GM18867 (cell line): ENCODE measurements around the gene IRAK1BP1.
A peak's percentile ranks its signal among the peaks of the same experiment; 100 is the strongest.
"Not testable (repeated sequence)": the region's sequence is repeated elsewhere in the genome, so short reads cannot be mapped to it uniquely, and the experiment has no call there.

ENCODE experiments used
- ATAC-seq: cut with Tn5 transposase; IDR thresholded peaks from one replicate; pipeline ENCODE4 v1.9.1; 2021; ENCODE audit warnings: mild to moderate bottlenecking, moderate library complexity; ENCODE audit not compliant: unreplicated experiment

Gene IRAK1BP1, protein sequence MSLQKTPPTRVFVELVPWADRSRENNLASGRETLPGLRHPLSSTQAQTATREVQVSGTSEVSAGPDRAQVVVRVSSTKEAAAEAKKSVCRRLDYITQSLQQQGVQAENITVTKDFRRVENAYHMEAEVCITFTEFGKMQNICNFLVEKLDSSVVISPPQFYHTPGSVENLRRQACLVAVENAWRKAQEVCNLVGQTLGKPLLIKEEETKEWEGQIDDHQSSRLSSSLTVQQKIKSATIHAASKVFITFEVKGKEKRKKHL

DNA sequence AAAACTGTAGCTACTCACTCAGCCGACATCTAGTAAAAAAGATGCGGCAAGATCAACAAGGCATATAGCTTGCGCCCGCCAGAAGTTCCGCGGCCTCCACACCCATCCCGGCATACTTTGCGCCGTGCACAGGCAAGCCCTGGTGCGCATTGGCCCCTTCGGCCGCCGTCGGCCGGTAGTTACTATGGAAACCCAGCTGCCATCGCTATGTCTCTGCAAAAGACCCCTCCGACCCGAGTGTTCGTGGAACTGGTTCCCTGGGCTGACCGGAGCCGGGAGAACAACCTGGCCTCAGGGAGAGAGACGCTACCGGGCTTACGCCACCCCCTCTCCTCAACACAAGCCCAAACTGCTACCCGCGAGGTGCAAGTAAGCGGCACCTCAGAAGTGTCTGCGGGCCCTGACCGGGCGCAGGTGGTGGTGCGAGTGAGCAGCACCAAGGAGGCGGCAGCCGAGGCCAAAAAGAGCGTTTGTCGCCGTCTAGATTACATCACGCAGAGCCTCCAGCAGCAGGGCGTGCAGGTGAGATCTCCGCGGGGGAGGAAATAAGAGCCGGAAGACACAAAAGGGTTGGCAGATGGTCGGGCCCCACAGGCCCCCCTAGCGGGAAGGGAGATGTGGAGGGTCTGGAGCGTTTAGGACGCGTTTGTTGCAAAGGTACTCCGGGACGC is at the start of gene IRAK1BP1:
TSS of gene IRAK1BP1 (plus strand) at position 182 of the 671 bp plus-strand sequence. CDS start at position 208, 26 bp downstream.
- ATAC-seq = peak; percentile 97

DNA sequence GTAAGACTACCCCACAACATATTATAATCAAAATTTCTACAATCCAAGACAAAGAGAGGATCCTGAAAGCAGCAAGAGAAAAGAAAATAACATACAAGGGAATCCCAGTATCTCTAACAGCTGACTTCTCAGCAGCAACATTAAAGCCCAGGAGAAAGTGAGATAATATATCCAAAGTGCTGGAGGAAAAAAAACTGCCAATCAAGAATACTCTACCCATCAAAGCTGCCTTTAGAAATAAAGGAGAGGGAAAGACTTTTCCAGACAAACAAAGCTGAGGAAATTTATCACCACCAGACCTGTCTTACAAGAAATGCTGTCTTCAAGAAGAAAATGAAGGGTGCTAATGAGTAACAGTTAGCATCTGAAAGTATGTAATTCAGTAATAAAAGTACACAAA is 43.3 kb upstream of the IRAK1BP1 start:
- ATAC-seq = no peak

DNA sequence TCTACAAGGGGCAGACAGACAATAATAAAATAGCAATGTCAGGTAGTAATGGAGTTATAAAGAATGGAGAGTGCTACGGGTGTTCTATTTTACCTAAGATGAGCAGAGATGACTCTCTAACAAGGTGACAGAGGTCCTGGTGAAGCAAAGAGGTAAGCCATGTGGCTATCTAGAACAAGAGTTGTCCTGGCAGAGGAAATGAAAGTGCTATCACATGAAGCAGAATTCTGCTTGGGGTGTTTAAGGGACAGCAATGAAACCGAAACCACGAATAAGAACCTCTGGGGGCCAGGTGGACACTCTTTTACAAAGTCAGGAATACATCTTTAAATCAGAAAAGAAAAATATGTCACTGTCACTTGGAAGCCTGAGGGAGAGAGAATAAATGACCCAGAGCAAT is 37.9 kb upstream of the IRAK1BP1 start:
- peak; percentile 73 for ATAC-seq

DNA sequence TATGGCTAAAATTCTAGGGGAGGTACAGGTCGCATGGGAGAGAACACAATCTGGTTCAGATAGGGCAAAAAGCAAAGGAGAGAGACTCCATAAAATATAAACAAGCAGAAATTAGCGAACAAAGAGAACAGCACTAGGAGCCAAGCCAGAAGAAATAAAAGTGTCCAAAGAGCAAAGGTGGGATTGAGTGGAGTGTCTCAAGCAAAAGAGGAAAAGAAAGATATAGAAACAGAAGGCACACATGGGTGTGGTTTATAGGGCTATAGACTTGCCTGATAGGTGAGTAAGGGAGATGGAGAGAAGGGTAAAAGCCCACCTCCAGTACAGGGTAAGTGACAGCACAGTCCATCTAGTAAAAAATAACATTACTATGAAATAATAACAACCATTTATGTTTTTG is 36.5 kb upstream of the IRAK1BP1 start:
- ATAC-seq = no peak

DNA sequence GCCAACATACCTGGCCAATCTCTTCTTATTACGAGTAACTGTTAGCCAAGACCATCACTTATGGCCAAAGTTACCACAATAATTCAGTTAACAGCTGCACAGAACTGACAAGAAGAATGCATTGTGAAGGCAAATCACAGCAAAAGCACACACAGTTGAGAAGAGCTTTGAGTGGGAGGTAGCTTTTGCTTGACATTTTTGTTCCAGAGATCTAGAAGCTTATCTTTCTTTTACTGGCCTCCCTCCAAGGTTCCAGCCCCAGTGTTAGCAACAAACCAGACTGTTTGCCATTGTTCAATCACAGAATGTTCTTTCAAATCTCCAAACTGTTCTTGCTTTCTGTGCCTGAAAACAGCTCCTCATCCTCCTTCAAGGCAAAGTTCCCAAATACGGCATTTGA is 35.9 kb upstream of the IRAK1BP1 start:
- no peak for ATAC-seq

DNA sequence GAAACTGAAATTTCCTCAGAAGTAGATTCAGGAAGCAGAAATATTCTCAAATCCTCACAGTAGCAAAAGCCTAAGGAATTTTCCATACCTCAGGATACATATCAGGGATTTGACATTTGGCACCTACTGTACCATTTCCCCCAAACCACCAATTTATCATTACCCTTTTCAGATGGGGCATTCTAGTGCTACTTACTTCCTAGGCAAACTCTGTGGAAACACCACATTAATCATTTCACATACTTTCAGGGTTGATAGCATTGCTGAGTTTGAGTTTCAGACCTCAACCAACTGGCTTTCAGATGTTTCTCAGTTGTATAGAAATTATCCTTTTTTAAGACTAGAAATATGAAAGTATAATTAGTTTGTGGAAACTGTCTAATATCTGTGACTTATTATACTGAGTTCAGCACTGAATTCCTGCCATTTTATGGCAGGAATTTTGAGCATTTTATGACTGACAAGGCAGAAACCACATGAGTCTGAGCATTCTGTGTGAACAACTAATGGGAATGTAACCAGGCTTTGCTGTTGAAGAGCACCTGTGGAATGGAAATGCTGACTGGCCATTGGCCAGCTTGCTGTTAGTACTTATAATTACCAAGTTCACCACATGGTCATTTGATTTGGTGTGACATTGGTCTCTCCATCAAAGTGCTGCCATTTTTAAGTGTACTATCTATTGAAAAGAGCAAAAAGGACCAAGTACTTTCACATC is 35.1 kb upstream of the IRAK1BP1 start:
- peak; percentile 78 for ATAC-seq

DNA sequence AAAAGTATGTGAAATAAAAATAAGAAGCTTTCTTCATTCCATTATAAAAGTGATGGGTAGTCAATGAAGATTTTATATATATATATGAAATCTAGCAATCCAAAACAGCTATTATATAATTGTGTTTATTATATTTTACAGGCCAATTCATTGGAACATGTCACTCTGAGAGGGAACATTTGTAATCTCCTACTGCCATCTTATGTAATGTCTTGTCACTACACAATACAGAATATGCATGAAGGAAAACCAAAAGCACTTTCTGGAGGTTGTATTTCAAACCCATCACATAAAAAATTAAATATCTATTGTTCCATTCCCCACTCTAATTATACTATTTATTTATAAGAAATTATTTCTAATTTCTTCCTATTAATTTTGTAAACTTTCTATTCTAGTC is 31.5 kb upstream of the IRAK1BP1 start:
- ATAC-seq = no peak

DNA sequence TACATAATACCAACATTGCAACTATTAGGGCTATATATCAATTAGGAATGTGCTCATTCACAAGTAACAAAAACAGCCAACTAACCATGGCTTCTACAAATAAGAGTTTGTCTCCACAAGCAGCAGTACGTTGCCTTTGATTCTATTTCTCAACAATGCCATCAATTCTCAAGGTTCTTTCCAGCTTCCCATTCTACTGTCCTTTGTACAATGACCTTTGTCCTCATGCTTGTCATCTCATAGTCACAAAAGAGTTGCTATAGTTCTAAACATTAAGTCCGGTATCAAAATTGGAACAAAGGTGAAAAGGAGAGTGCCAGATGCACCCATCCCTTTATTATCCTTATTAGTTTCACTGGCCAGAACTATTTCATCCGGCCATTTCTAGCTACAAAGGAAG is 30.8 kb upstream of the IRAK1BP1 start:
- no peak for ATAC-seq

DNA sequence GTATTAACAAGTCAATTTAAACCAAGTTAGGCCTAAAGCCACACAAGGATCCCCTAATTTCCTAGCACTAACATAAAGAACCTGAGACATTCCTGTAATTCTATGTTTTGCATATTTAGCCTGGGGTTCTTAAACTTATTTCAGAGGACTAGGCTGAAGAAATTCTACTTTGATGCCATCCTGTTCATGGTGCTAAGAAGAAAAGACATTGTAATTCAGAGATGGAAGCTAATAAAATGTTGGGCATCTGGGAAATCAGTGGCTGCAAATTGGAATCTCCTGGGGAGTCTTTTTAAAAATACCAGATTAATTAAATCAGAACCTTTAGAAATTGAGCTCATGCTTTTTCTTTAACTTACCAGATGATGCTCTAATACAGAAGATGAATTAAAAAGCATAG is 26.2 kb upstream of the IRAK1BP1 start:
- ATAC-seq = no peak

DNA sequence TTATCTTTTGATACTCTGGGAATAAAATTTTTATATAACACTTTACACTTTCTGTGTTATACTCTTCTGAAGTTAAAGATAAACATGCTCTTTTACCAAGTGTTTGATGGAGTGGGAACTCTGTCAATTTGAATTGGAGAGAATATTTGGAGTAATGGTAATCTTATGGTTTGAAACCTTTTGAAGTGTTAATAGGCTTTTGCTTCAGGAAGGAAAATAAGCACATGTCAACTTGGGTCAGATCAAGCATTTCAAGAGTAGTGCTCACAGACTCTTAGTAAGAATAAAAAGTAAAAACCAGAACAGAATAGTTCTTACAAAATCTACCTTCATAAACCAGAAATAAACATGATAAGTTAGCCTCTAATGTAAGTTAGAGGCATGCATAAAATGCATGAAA is 24.4 kb upstream of the IRAK1BP1 start:
- ATAC-seq = no peak

DNA sequence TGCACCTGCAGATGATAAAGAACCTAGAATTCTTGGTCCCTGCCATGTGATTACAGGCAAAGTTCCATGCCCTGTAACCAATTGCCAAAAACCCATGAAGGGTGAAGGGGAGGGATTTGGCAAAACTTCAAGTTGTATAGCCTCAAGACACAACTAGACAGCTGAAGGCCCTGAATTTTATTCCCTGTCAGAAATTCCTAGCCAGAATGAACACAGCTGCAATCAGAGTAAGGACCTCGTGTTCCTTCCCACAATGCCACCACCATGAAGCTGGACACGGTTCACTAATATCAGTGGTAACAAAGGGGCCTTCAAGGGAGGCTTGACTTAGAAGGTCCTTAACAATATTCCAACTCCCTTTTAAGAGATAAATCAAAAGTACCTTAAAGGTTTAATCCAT is 22.5 kb upstream of the IRAK1BP1 start:
- no peak for ATAC-seq

DNA sequence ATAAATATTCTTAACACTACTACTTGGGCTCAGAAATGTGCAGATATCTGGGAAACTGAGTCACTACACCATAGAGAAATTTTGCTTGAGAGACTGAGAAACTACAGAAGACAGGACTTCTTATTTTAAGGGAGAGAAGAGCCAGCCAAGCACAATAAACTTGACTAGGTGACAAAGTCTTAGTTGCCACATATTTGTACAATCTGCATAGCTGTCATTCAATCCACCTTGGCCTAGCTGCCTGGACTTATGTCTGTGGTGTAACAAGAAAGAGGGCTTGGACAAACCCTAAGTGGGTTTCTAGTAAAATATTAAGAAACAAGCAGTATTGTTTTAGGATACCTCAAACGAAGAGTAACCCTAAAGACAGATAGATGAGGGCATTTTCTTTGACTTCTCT is 21.8 kb upstream of the IRAK1BP1 start:
- no peak for ATAC-seq

DNA sequence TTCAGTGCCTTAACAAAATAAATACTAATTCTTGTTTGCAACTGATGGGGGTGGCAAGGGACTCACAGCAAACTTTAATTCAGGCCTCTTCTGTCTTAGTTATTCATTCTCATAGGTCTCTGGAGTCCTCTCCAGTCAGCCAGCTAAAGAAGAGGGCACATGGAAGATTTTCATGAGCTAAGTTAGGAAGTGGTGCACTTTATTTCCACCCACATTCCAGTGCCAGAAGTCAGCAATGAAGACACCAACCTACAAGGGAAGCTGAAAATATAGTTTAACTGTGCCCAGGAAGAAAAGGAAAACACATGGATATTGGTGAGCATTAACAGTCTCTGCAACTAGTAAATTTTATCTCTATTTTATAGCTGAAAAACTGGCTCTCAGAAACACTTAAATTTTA is 16.7 kb upstream of the IRAK1BP1 start:
- ATAC-seq = no peak

DNA sequence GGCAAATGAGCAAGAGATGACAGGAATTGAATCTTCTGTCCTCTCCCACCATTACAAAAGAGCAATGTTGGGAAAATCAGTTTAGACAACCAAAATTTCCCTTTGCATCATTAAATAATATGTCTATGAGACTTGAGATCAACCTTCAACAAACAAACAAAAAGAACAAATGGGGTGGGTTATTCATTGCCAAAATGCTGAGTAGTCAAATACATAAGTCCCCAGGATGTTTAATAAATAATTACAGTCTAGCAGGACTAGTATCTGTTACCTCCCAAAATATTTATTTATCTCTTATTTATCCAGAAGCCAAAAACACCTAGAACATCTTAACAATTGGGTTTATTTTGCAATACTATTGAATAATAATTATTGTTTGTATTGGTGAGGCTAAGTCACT is 16.2 kb upstream of the IRAK1BP1 start:
- ATAC-seq = no peak

DNA sequence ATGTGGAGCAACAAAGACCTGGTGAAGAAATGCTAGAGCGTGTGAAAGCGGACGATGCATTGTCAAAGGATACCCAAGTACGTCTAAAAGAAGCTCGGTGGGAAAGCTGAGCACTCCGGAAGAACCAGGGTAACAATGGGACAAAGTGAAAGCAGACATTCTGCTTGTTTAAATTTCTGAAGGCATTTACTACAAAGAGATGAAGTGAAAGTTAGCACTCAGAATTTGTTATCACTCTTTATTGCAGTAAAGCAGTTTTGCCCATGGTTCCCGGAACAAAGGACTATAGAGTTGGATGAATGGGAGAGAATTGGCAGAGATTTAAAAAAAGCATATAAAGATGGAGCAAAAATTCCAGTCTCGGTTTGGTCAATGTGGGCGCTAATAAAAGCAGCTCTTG is 12.8 kb upstream of the IRAK1BP1 start:
- no peak for ATAC-seq

DNA sequence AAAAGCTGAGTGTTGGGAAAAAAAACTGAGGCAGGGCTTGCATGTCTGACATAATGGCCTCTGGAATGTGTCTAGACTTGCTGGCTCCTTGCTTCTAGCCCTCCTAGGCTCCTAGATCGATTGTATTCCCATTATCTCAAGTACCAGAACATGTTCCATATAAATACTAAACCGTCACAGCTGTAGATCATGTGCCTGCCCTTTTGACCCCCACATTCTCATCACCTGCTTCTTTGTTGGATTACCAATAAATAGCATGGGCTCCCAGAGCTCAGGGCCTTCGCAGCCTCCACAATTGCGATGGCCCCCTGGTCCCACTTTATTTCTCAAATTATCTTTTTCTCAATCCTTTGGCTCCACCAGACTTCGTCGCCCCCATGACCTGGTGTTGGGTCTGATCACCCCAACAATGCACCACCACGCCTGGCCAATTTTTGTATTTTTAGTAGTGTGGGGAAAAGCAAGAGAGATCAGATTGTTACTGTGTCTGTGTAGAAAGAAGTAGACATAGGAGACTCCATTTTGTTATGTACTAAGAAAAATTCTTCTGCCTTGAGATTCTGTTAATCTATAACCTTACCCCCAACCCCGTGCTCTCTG is 8.9 kb upstream of the IRAK1BP1 start:
- ATAC-seq = not testable (repeated sequence)

DNA sequence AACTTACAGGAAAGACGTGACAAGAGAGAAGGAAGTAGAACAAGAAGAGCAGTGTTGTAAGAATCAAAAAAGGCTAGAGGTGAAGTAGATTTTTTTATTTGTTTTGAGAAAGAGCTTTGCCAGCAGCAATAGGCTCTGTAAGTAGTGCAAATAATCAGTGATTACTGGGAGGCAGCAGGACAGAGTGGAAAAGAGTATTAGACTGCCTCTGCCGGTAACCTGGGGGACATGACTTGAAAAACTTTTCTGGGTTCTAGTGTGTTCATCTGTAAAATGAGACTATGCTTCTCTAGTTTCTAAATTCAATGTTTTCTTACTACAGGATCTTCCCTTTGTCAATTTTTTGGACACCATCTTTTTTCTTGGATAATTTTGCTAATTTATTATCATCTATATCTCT is 5.8 kb upstream of the IRAK1BP1 start:
- no peak for ATAC-seq

DNA sequence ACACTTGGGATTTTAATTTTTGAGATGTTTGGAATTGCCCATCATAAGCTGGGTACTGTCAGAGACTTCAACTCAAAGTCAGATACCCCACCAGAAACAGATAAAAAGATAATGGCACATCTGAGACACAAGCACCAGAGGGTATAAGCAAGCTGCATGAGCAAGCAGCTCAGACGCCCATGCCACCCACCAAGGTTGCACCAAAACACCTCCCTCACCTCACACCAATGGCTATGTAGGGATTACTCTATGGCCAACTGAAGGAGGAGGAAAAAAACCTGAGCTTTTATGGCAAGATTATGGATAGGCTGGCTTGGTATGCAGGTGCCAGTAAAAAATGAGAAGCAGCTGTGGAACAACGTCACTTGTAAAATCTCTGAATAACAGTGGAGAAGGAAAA is 3.8 kb upstream of the IRAK1BP1 start:
- no peak for ATAC-seq

DNA sequence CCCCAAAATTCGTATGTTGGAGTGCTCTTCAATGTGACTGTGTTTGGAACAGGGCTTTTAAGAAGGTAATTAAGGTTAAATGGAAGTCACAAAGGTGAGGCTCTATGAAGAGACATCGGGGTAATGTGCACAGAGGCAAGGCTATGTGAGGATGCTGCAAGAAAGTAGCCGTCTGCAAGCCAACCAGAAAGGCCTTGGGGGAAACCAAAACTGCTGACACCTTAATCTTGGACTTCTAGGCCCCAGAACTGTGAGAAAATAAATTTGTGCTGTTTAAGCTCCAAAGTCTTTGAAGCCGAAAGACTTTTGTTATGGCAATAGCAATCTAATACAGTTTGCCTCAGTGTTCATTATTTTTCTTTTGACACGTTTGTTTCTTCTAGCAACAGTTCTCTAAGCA is 2.4 kb upstream of the IRAK1BP1 start:
- no peak for ATAC-seq

DNA sequence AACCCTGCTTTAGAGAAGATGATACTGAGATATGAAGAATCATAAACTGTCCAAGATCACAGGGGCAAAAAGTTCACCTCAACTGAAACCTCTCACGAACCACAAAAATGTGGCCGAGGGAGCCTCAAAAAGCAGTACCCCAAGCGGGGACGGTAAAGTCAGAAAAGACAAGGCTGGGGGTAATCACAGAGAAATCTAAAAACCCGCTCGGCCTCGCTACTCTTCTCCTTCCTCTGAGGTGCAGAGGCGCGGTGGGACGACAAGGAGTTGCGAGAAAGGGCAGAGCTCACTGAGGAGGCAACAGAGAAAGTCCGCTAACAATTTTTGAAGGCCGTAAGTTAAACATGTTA is 356 bp upstream of the IRAK1BP1 start:
- peak; percentile 38 for ATAC-seq

DNA sequence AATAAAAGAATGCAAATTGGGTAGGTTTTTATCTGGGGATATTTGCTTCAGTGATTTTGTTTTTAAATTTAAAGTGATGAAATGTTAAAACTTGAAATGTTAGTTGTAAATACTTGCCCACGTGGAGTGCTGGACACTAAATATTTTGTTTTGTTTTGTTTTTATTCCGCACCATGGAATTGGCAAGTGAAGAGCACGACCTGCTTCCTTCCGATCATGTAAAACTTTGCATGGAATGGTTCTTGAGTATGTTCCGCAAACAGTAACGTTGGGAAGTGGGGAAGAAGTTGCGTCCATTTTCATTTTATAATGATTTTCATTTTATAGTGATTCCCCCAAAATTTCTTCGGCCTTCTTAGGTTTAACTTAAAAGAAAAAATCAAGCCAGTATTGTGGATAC is 765 bp downstream of the IRAK1BP1 start:
- no peak for ATAC-seq

DNA sequence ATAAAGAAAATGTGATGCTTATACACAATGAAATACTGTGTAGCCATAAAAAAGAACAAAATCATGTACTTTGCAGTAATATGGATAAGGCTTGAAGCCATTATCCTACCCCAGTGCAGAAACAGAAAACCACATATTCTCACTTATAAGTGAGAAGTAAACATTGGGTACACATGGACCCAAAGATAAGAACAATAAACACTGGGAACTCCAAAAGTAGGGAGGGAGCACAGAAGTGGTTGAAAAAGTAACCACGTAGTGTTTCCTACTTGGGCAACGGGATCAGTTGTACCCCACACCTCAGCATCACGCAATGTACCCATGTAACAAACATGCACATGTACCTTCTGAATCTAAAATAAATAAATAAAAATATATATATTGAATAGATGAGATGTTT is 8.2 kb downstream of the IRAK1BP1 start:
- ATAC-seq = no peak
